Muscle of arm (tissue), 14 donors: Measurements from ENCODE around the gene SLC25A29. TPM values are rescaled to one million over a fixed set of nuclear protein-coding genes. Genes with fewer than 3 reads are reported as not detected.
"Not testable (repeated sequence)": the region's sequence is repeated elsewhere in the genome, so short reads cannot be mapped to it uniquely, and the experiment has no call there.

Experiments used
- DNase-seq: peaks from one replicate; pipeline ENCODE4 v3.0.0-alpha.2; 2013
- long read RNA-seq, 11 donors: transcript quantifications; one replicate each; lab custom pipeline, GENCODE V29; 2026
- polyA plus RNA-seq, 12 donors: library from polyadenylated mRNA; unstranded; fragments of 120-200 nt; gene quantifications; one replicate each; pipeline ENCODE4 v1.2.1, GENCODE V29; 2013; ENCODE audit not compliant: insufficient read length in 12 of 12

SLC25A29 gene, protein sequence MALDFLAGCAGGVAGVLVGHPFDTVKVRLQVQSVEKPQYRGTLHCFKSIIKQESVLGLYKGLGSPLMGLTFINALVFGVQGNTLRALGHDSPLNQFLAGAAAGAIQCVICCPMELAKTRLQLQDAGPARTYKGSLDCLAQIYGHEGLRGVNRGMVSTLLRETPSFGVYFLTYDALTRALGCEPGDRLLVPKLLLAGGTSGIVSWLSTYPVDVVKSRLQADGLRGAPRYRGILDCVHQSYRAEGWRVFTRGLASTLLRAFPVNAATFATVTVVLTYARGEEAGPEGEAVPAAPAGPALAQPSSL
- polyA plus RNA-seq: 10 to 100 TPM in 11 of 12 donors, not detected in 1; 14.3 to 60.5 (median 27.5) TPM
- long read RNA-seq, donor 1, full-length matches to known transcripts: 8 of 8 reads
- long read RNA-seq, donor 1, partial matches to known transcripts: 0 of 8 reads
- long read RNA-seq, donor 1, other reads (novel, unspliced or antisense): 0 of 8 reads
- long read RNA-seq, donor 2, full-length matches to known transcripts: 7 of 15 reads
- long read RNA-seq, donor 2, partial matches to known transcripts: 8 of 15 reads
- long read RNA-seq, donor 2, other reads (novel, unspliced or antisense): 0 of 15 reads
- long read RNA-seq, donor 3, full-length matches to known transcripts: 7 of 7 reads
- long read RNA-seq, donor 3, partial matches to known transcripts: 0 of 7 reads
- long read RNA-seq, donor 3, other reads (novel, unspliced or antisense): 0 of 7 reads
- long read RNA-seq, donor 4, full-length matches to known transcripts: 4 of 4 reads
- long read RNA-seq, donor 4, partial matches to known transcripts: 0 of 4 reads
- long read RNA-seq, donor 4, other reads (novel, unspliced or antisense): 0 of 4 reads
- long read RNA-seq, donor 5, full-length matches to known transcripts: 25 of 25 reads
- long read RNA-seq, donor 5, partial matches to known transcripts: 0 of 25 reads
- long read RNA-seq, donor 5, other reads (novel, unspliced or antisense): 0 of 25 reads
- long read RNA-seq, donor 6, full-length matches to known transcripts: 3 of 3 reads
- long read RNA-seq, donor 6, partial matches to known transcripts: 0 of 3 reads
- long read RNA-seq, donor 6, other reads (novel, unspliced or antisense): 0 of 3 reads
- long read RNA-seq, donor 7, partial matches to known transcripts: 0 of 1 reads
- long read RNA-seq, donor 7, other reads (novel, unspliced or antisense): 0 of 1 reads
- long read RNA-seq, donor 8, full-length matches to known transcripts: 12 of 12 reads
- long read RNA-seq, donor 8, partial matches to known transcripts: 0 of 12 reads
- long read RNA-seq, donor 8, other reads (novel, unspliced or antisense): 0 of 12 reads
- long read RNA-seq, donor 9, full-length matches to known transcripts: 3 of 3 reads
- long read RNA-seq, donor 9, partial matches to known transcripts: 0 of 3 reads
- long read RNA-seq, donor 9, other reads (novel, unspliced or antisense): 0 of 3 reads
- long read RNA-seq, donor 10, partial matches to known transcripts: 0 of 7 reads
- long read RNA-seq, donor 10, other reads (novel, unspliced or antisense): 0 of 7 reads
- long read RNA-seq, donor 11, full-length matches to known transcripts: 5 of 5 reads
- long read RNA-seq, donor 11, partial matches to known transcripts: 0 of 5 reads
- long read RNA-seq, donor 11, other reads (novel, unspliced or antisense): 0 of 5 reads

DNA sequence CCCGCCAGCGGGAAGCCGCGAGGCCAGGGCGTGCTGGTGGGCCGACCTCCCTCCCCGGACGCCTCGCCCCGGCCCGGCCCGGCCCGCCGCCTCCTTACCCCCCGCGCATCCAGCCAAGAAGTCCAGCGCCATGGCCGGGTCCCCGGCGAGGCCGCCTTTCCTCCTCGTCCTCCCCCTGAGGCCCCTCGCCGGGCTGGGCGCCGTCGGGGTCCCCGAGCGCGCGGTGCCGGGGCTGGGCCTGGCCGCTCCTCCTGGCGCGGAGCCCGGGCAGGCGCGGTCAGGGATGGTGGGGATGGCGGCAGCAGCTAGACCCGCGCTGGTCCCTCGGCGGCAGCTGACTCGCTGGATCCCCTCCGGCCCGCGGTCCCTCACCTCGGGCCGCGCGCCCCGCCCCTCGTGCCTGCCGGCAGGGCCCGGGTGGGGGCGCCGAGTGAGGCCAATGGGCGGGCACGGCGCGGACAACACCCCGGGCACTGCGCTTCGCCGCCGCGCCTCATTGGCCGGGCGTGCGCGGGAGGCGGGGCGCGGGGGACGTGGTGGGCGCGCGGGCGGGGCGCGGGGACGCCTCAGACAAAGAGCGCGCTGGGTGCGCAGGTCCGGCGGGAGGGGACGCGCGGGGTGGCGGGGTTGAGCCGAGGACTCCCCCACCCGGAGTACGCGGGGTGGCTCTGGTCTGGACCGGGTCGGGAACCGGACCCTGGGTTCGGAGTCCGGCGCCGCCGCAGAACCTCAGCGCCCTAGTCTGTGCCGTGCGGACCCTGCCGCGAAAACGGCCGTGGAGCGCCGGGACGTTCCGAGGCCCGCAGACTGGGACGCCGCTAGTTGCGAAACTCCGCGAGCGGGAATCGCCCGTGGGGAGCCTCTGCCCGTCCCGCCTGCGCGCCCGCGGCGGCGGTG lies at the start of gene SLC25A29:
Gene SLC25A29, minus strand, starts transcription at position 344 of the 897 bp plus-strand sequence. Its CDS starts 212 bp downstream, at position 132.
- peak; percentile 76 for DNase-seq

DNA sequence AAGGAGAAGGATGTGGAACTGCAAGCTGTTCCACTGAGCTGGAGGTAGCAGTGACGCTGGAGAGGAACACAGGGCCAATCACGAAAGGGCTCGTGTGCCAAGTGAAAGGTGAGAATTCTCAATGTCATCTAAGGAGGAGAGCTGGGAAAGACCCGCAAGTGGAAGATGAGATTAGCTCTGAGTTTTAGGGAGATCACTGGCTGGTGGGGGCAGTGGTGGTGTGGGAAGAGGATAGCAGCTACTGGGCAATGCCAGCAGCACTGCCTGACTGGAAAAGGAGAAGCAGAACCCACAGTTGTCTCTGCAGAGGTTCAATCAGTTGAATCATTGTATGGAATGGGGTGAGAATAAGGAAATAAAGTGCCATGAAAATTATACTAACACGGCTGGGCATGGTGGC lies 44.7 kb upstream of the SLC25A29 start:
- no peak for DNase-seq

DNA sequence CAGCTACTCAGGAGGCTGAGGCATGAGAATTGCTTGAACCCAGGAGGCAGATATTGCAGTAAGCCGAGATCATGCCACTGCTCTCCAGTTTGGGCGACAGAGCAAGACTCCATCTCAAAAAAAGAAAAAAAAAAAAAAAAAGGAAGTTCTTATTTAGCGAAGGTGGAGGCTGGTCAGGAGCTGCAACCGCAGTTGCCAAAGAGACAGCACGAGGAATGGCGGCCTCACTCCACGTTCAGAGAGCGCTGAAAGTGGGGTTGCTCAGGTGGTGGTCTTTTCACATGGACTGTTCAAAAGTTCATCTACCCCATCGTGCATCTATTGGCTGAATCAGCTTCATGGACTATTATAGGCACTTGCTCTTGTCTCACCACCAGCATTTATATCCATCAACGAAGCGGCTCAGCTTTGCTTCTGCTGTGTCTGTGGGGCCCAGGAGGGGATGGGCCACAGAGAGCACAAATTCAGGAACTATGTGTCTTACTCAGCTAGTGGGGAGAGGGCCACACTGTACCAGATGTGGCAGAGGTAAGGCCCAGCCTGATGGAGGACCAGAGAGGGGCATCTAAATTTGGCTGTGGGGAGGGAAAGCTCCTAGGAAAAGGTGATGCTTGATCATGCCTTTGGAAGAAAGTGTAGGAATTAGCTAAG lies 44.2 kb upstream of the SLC25A29 start:
- DNase-seq: no peak

GRCh38 chr14:100348784-100349685 lies 42.8 kb upstream of the SLC25A29 start:
- DNase-seq: no peak

GRCh38 chr14:100348253-100348729 lies 42.0 kb upstream of the SLC25A29 start:
- DNase-seq: no peak

DNA sequence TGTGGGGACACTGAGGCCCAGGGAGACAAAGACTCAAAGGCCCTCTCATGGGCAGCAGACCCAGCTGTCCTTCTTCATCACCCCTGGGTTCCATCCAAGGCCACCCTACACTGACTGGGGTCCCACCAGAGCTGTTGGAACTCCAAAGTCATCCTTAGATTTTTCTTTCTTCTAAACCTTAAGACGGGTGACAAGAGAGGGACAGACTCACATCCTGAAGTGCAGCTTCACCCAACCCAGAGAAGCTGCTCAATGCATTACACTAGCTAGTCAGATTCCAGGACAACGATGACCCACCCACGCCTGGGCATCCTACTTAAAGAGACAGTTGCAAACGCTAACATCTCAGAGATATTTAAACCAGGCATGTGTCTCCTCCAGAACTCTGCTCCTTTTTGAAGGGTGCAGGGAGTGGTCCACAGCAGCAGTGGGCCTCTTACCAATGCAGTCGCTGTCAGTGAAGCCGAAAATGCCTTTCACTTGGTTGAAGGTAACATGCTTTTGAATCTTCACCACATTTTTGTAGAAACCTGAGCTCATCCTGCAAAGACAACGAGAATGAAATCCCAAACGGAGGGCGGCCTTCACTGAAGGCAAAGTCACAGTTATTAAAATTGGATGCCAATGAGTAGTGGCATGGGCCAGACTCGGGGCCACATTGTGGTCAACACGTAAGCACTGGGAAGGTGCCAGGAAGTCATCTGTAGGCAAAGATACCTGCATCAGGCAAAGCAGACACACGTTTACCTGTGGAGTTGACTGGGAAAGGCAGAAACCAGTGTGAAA lies 40.3 kb upstream of the SLC25A29 start:
- DNase-seq: no peak

DNA sequence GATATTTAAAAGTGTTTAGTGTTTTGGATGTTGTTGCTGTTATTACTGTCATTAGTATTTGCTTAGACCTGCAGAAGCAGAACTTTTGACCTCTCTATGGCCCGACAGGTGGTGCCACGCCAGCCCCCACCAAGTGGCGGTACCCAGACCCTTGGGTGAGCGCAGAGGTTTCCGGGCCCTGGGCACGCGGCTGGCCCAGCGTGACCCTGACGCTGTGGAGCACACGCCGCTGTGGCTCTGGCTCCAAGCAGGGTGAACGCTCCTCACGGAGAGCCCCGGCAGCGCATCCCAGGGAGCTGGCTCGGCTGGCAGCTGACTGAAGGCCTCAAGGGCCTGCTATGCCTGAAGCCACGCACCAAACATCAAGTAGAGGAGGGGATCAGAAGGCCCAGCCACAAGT lies 39.5 kb upstream of the SLC25A29 start:
- DNase-seq: no peak

DNA sequence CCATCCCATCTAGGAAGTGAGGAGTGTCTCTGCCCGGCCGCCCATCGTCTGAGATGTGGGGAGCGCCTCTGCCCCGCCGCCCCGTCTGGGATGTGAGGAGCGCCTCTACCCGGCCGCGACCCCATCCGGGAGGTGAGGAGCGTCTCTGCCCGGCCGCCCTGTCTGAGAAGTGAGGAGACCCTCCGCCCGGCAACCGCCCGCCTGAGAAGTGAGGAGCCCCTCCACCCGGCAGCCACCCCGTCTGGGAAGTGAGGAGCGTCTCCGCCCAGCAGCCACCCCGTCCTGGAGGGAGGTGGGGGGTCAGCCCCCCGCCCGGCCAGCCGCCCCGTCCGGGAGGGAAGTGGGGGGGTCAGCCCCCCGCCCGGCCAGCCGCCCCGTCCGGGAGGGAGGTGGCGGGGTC lies 38.4 kb upstream of the SLC25A29 start:
- not testable (repeated sequence) for DNase-seq

GRCh38 chr14:100342826-100343225 lies 36.6 kb upstream of the SLC25A29 start:
- DNase-seq: not testable (repeated sequence)

DNA sequence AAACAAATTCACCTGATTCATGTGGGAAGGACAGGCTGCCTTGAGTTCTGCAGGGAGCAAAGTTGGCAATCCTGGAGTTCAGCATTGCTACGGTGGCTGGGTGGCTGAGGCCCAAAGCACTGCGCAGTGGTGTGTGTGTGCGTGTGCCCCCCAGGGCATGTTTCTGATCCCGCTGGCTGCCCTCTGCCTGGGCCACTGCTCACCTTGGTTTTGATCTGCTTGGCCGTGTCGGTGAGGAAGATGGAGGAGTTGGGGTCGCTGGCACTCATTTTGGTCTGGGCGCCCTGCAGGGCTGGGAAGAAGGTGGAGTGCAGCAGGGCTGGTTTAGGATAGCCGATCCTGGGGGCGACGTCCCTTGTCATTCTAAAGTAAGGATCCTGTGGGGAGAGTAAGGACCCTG lies 36.0 kb upstream of the SLC25A29 start:
- DNase-seq: no peak

DNA sequence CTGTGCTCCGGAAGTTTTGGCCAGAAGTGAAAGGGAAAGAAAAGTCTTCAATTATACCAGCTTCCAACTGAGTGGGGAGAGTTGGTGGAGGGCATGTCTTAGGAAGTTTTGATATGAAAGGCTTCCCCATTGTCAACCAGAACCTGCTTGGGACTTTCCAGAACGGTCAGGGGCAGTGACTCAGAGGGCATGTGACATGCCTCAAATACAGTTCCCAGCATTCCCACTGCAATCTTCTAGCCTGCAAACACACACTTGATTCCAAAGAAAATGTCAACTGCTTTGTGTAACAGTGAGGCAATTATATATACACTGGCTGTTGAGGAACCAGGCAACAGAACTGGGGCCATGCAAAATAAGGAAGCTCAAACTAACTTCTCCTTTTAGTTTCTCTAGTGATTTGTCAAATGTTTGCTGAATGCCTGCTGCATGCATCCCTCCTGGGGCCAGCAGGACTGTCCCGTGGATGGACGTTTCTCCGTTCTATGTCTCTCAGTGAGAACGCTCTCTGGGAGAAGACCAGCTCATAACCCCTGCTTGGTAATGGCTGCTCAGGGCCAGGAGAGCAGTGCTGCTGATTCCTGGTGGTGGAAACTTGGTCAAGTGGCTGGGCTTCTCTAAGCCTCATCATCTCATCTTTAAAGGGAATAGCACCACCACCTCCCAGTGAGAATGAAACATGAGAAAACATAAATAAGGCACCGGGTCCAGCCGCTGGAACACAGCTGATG lies 35.2 kb upstream of the SLC25A29 start:
- no peak for DNase-seq

GRCh38 chr14:100340423-100340813 lies 34.2 kb upstream of the SLC25A29 start:
- DNase-seq: no peak

GRCh38 chr14:100339766-100340422 lies 33.6 kb upstream of the SLC25A29 start:
- no peak for DNase-seq

DNA sequence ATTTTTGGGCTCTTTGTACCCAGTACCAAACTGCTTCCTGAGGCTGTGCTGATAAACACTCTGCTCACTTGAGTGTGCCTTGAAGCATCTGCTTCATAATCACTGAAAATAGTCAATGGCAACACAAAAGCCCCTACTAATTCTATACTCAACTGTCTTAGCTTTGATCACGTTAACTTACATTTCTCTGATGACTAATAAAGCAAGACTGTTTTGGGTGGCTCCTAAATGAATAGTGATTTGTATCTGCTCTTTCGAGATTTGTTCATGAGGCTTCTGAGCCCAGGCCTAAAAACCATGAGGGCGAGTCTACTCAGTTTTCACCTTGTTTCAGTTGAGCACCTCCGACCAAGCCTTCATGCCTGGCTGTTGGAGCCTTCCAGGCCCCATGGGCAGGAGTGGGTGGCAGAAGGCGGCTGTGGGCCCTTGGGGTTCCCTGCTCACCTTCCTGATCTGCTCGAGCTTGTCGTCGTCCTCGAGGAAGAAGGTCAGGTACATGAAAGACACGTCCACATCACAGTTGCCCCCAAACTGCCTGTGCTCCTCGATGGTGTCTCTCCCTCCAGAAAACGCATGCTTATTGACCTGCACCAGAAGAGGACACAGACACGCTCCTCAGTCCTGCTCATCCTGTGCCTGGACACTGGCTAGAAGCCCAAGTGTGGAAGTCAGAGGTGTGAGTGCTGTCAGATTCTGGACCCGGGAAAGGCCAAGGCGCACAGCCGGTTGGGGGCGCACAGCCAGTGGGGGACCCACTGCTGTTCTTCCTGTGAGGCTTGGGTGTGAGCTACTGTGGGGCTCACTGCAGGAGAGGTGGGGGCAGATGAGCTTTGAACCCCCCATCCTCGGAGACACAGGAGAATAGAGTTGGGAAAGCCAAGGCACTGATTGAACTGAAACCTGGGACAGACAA lies 30.6 kb upstream of the SLC25A29 start:
- no peak for DNase-seq

GRCh38 chr14:100334904-100335303 lies 28.7 kb upstream of the SLC25A29 start:
- DNase-seq: no peak
